NCI-H748 treated with DMSO at 0.1 percent for 48 hours (cell line): Measurements from ENCODE around the gene CNIH1.
"Not testable (repeated sequence)": the region's sequence is repeated elsewhere in the genome, so short reads cannot be mapped to it uniquely, and the experiment has no call there.

ENCODE experiments used
- DNase-seq: peaks from one replicate; lab custom pipeline; 2025; lab: John Stamatoyannopoulos, UW

The CNIH1 gene

GRCh38 chr14:54467280-54467679 lies 26.1 kb upstream of the CNIH1 start:
- no peak for DNase-seq

GRCh38 chr14:54465654-54466053 lies 24.5 kb upstream of the CNIH1 start:
- DNase-seq: no peak

- DNase-seq: no peak
Observed at GRCh38 chr14:54462048-54462447, 20.9 kb upstream of the CNIH1 start.

- DNase-seq: no peak
Observed at GRCh38 chr14:54459106-54459505, 17.9 kb upstream of the CNIH1 start.

- not testable (repeated sequence) for DNase-seq
Observed at GRCh38 chr14:54458536-54458935, 17.4 kb upstream of the CNIH1 start.

- DNase-seq: no peak
Observed at GRCh38 chr14:54457609-54457996, 16.4 kb upstream of the CNIH1 start.

GRCh38 chr14:54456820-54457608 lies 15.8 kb upstream of the CNIH1 start:
- not testable (repeated sequence) for DNase-seq

- DNase-seq: no peak
Observed at GRCh38 chr14:54455363-54455762, 14.2 kb upstream of the CNIH1 start.

GRCh38 chr14:54453990-54454389 lies 12.8 kb upstream of the CNIH1 start:
- not testable (repeated sequence) for DNase-seq

- DNase-seq: no peak
Observed at GRCh38 chr14:54453252-54453651, 12.1 kb upstream of the CNIH1 start.

- DNase-seq: no peak
Observed at GRCh38 chr14:54451961-54452360, 10.8 kb upstream of the CNIH1 start.

GRCh38 chr14:54451121-54451601 lies 10.0 kb upstream of the CNIH1 start:
- no peak for DNase-seq

GRCh38 chr14:54450535-54450934 lies 9.4 kb upstream of the CNIH1 start:
- no peak for DNase-seq

GRCh38 chr14:54447231-54447692 lies 6.1 kb upstream of the CNIH1 start:
- DNase-seq: no peak

GRCh38 chr14:54446161-54446693 lies 5.1 kb upstream of the CNIH1 start:
- DNase-seq: peak; percentile 8

- no peak for DNase-seq
Observed at GRCh38 chr14:54444681-54445080, 3.5 kb upstream of the CNIH1 start.

GRCh38 chr14:54443981-54444380 lies 2.8 kb upstream of the CNIH1 start:
- DNase-seq: no peak

- DNase-seq: not testable (repeated sequence)
Observed at GRCh38 chr14:54442961-54443360, 1.8 kb upstream of the CNIH1 start.

GRCh38 chr14:54440476-54440872 lies 700 bp downstream of the CNIH1 start:
- no peak for DNase-seq

- no peak for DNase-seq
Observed at GRCh38 chr14:54440037-54440436, 1.1 kb downstream of the CNIH1 start.

GRCh38 chr14:54438703-54439102 lies 2.5 kb downstream of the CNIH1 start:
- DNase-seq: no peak

- DNase-seq: not testable (repeated sequence)
Observed at GRCh38 chr14:54437954-54438353, 3.2 kb downstream of the CNIH1 start.

- DNase-seq: no peak
Observed at GRCh38 chr14:54435500-54435981, 5.6 kb downstream of the CNIH1 start.
